Panc1 (cell line): ENCODE results near the gene RER1. TPM values are rescaled to one million over a fixed set of nuclear protein-coding genes. Genes with fewer than 3 reads are reported as not detected.

Experiments
- ATAC-seq: fragments of 200-7000 bp; cut with Tn5 transposase; 2 replicates; pipeline ENCODE4 v1.9.1; 2020; ENCODE audit warnings: mild to moderate bottlenecking, moderate library complexity
- BruUV-seq: library from RNA; stranded (reverse); fragments of 400-500 nt; replicated peaks from 2 replicates; lab custom pipeline; 2021; lab: Mats Ljungman, UMichigan
- CTCF ChIA-PET: fragments of 300-600 bp; sonication (Branson Sonifier 250); formaldehyde crosslinking; loops from one replicate; lab custom pipeline; 2022; ENCODE audit warnings: antibody characterized with exemption; lab: Charles Lee
- POLR2A ChIA-PET: fragments of 300-600 bp; sonication (Branson Sonifier 250); formaldehyde crosslinking; loops from one replicate; lab custom pipeline; 2022; ENCODE audit warnings: antibody characterized with exemption; lab: Charles Lee
- DNase-seq: peaks from one replicate; pipeline ENCODE4 v3.0.0-alpha.2; 2010; ENCODE audit warnings: low read depth, low spot score
- H3K27ac ChIP-seq: 2 replicates; pipeline ENCODE4 v1.5.1; 2011; ENCODE audit warnings: mild to moderate bottlenecking, low read length, inconsistent platforms
- H3K27me3 ChIP-seq: fragments of 200-500 bp; sonication (Bioruptor generic); 2 replicates; pipeline ENCODE4 v1.6.0; 2014; ENCODE audit warnings: low read length, inconsistent platforms; ENCODE audit not compliant: control insufficient read depth, insufficient read depth
- H3K36me3 ChIP-seq: fragments of 200-500 bp; sonication (Bioruptor generic); 2 replicates; pipeline ENCODE4 v1.5.1; 2014; ENCODE audit warnings: inconsistent platforms, mild to moderate bottlenecking, low read length, moderate library complexity; ENCODE audit not compliant: control insufficient read depth, insufficient read depth
- H3K4me1 ChIP-seq: 2 replicates; pipeline ENCODE4 v1.5.1; 2011; ENCODE audit warnings: inconsistent platforms, mild to moderate bottlenecking, low read length, moderate library complexity; ENCODE audit not compliant: control insufficient read depth, insufficient read depth
- H3K4me3 ChIP-seq, 2 experiments: 2 replicates each; pipeline ENCODE4 v1.5.1; 2011 to 2012; ENCODE audit warnings: low read depth in 2 of 2, low read length in 2 of 2, mild to moderate bottlenecking in 2 of 2, inconsistent platforms in 1 of 2, moderate library complexity in 1 of 2
- H3K9me3 ChIP-seq: fragments of 200-500 bp; sonication (Bioruptor generic); 2 replicates; pipeline ENCODE4 v1.5.1; 2014; ENCODE audit warnings: low read depth, mild to moderate bottlenecking, inconsistent platforms, low read length, moderate library complexity; ENCODE audit not compliant: control insufficient read depth, insufficient read depth
- CTCF ChIP-seq: fragments of 450-650 bp; IDR thresholded peaks from 2 replicates; pipeline ENCODE4 v1.5.1; 2017; ENCODE audit warnings: mild to moderate bottlenecking
- POLR2AphosphoS5 ChIP-seq: IDR thresholded peaks from 2 replicates; pipeline ENCODE4 v1.6.1; 2012; ENCODE audit warnings: mild to moderate bottlenecking, low read depth, low read length, moderate library complexity
- REST ChIP-seq, 2 experiments: IDR thresholded peaks; 2 replicates each; pipeline ENCODE4 v1.6.1; 2011 to 2012; ENCODE audit warnings: low read depth in 2 of 2, control low read depth in 1 of 2, low read length in 1 of 2, mild to moderate bottlenecking in 1 of 2, moderate library complexity in 1 of 2; ENCODE audit not compliant: insufficient read depth in 1 of 2
- SIN3A ChIP-seq: IDR thresholded peaks from 2 replicates; pipeline ENCODE4 v1.6.1; 2012; ENCODE audit warnings: low read depth, mild to moderate bottlenecking, low read length, moderate library complexity, borderline replicate concordance; ENCODE audit not compliant: insufficient read depth
- TCF7L2 ChIP-seq: IDR thresholded peaks from 2 replicates; pipeline ENCODE4 v1.6.1; 2011; ENCODE audit warnings: mild to moderate bottlenecking, low read depth, low read length, inconsistent platforms
- in situ Hi-C: cut with HindIII; loops from 2 replicates; pipeline ENCODE4 v1.10.0; 2016; ENCODE audit warnings: low sequenced_read_pairs, low pct_unique_long_range_greater_than_20kb
- intact Hi-C: fragments of 100-400 bp; cut with micrococcal nuclease; formaldehyde crosslinking; loops from one replicate; pipeline ENCODE4 v1.10.0; 2022; ENCODE audit not compliant: unreplicated experiment
- total RNA-seq: library from RNA; stranded (reverse); gene quantifications from one replicate; pipeline ENCODE4 v1.2.1, GENCODE V29; 2021; ENCODE audit not compliant: unreplicated experiment

RER1 gene
- total RNA-seq, 1 experiment from 2014 or later, result 235 TPM

GRCh38 chr1:2355373-2356261 lies 36.0 kb upstream of the RER1 start:
- intact Hi-C loops (no loop called here), in situ Hi-C loops (no loop called here)
- no peaks in the 10 kb centered on the region for H3K9me3 ChIP-seq
- TF ChIP-seq TCF7L2 (no peak), CTCF (no peak), SIN3A (no peak), POLR2AphosphoS5 (no peak), REST (IDR thresholded peaks at IDR 0.05; ENCODE audit: insufficient read depth in 1 of 2, low read depth in 2 of 2, low read length in 1 of 2) (no peak)
- H3K27ac ChIP-seq, result no peak overlapping the region
- H3K36me3 ChIP-seq, result no peaks in the 10 kb centered on the region
- BruUV-seq, result no TSS peak
- no peak for ATAC-seq
- DNase-seq, result no peak
- no peaks in the 10 kb centered on the region; the same call in 1 of the 2 replicates for H3K4me1 ChIP-seq
- POLR2A ChIA-PET, result no interaction called here
- CTCF ChIA-PET, result no interaction called here
- no peak overlapping the region for H3K4me3 ChIP-seq
- no peaks in the 10 kb centered on the region for H3K27me3 ChIP-seq

- no peaks in the 10 kb centered on the region for H3K36me3 ChIP-seq
- H3K4me1 ChIP-seq, result no peaks in the 10 kb centered on the region; the same call in 1 of the 2 replicates
- intact Hi-C loops, result no loop called here
- in situ Hi-C loops, result no loop called here
- no peaks in the 10 kb centered on the region for H3K9me3 ChIP-seq
- no peaks in the 10 kb centered on the region for H3K27me3 ChIP-seq
- DNase-seq (no peak), ATAC-seq (no peak)
- ChIA-PET CTCF (no interaction called here), POLR2A (no interaction called here)
- no peak overlapping the region for H3K4me3 ChIP-seq
- TF ChIP-seq CTCF (no peak), REST (IDR thresholded peaks at IDR 0.05; ENCODE audit: insufficient read depth in 1 of 2, low read depth in 2 of 2, low read length in 1 of 2) (no peak), SIN3A (no peak), POLR2AphosphoS5 (no peak), TCF7L2 (no peak)
- no TSS peak for BruUV-seq
- H3K27ac ChIP-seq, result no peak overlapping the region
These were observed 35.2 kb upstream of the RER1 start for GRCh38 chr1:2356401-2356800.
